NCI-H460 (cell line): ENCODE data around the gene BTN3A1. TPM values are rescaled to one million over a fixed set of nuclear protein-coding genes. Genes with fewer than 3 reads are reported as not detected.
"Not testable (repeated sequence)": the region's sequence is repeated elsewhere in the genome, so short reads cannot be mapped to it uniquely, and the experiment has no call there.

ENCODE experiments used
- DNase-seq: peaks from one replicate; pipeline ENCODE4 v3.0.0-alpha.2; 2016; ENCODE audit warnings: low read depth; ENCODE audit errors: extremely low read depth
- total RNA-seq: library from RNA; depleted of rRNA; stranded (reverse); fragments of >200 nt; shearing (Covaris generic); gene quantifications from 2 replicates; pipeline ENCODE4 v1.2.3, GENCODE V29; 2014

BTN3A1 gene
- total RNA-seq, 1 experiment from 2014 or later = 11.4 TPM

GRCh38 chr6:26412228-26412627 lies 10.2 kb downstream of the BTN3A1 start:
- no peak for DNase-seq

- DNase-seq = no peak
Measured at GRCh38 chr6:26412954-26413353, 10.9 kb downstream of the BTN3A1 start.

GRCh38 chr6:26414281-26414680 lies 12.2 kb downstream of the BTN3A1 start:
- no peak for DNase-seq

- DNase-seq = no peak
Measured at GRCh38 chr6:26415036-26415614, 13.1 kb downstream of the BTN3A1 start.

- DNase-seq = no peak
Measured at GRCh38 chr6:26415791-26416190, 13.7 kb downstream of the BTN3A1 start.

GRCh38 chr6:26416288-26416687 lies 14.2 kb downstream of the BTN3A1 start:
- DNase-seq = no peak

- DNase-seq = not testable (repeated sequence)
Measured at GRCh38 chr6:26418077-26418476, 16.0 kb downstream of the BTN3A1 start.

- not testable (repeated sequence) for DNase-seq
Measured at GRCh38 chr6:26418795-26419194, 16.7 kb downstream of the BTN3A1 start.

GRCh38 chr6:26420688-26421171 lies 18.7 kb downstream of the BTN3A1 start:
- no peak for DNase-seq

- peak; percentile 82 for DNase-seq
Measured at GRCh38 chr6:26421259-26422144, 19.4 kb downstream of the BTN3A1 start.

GRCh38 chr6:26422329-26422728 lies 20.3 kb downstream of the BTN3A1 start:
- no peak for DNase-seq

- DNase-seq = no peak
Measured at GRCh38 chr6:26426691-26427450, 24.8 kb downstream of the BTN3A1 start.

- no peak for DNase-seq
Measured at GRCh38 chr6:26427451-26427809, 25.4 kb downstream of the BTN3A1 start.

- no peak for DNase-seq
Measured at GRCh38 chr6:26428206-26428605, 26.1 kb downstream of the BTN3A1 start.

GRCh38 chr6:26430787-26431186 lies 28.7 kb downstream of the BTN3A1 start:
- DNase-seq = no peak

- DNase-seq = no peak
Measured at GRCh38 chr6:26431258-26432172, 29.4 kb downstream of the BTN3A1 start.

- DNase-seq = no peak
Measured at GRCh38 chr6:26432627-26433201, 30.6 kb downstream of the BTN3A1 start.

GRCh38 chr6:26433680-26434079 lies 31.6 kb downstream of the BTN3A1 start:
- not testable (repeated sequence) for DNase-seq

- DNase-seq = no peak
Measured at GRCh38 chr6:26436018-26436417, 33.9 kb downstream of the BTN3A1 start.

- DNase-seq = no peak
Measured at GRCh38 chr6:26437550-26437949, 35.5 kb downstream of the BTN3A1 start.
